C1 segment of cervical spinal cord (tissue), 14 donors: Measurements from ENCODE around the gene LTBP2.

Source experiments
- DNase-seq, 14 donors: peaks; one replicate each; lab custom pipeline; 2025; lab: John Stamatoyannopoulos, UW

The LTBP2 gene

DNA sequence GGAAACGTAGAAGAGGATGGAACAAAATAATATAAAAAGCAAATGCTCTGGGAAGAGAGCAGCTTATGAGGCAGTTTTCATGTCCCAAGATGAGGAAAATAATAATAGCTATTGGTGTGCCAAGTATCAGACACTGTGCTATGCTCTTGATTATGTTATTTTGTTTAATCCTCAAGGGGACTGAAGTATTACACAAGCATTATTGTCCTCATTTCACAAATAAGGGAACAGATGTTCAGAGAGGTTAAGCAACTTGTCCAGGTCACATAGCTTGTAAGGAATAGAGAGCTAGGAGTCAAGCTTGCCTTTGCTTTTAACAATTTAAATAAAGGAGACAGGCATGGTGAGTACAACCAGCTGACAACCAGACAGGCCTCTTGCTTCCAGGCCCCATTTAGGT, 26.9 kb upstream of the LTBP2 start:
- DNase-seq, result no peak

DNA sequence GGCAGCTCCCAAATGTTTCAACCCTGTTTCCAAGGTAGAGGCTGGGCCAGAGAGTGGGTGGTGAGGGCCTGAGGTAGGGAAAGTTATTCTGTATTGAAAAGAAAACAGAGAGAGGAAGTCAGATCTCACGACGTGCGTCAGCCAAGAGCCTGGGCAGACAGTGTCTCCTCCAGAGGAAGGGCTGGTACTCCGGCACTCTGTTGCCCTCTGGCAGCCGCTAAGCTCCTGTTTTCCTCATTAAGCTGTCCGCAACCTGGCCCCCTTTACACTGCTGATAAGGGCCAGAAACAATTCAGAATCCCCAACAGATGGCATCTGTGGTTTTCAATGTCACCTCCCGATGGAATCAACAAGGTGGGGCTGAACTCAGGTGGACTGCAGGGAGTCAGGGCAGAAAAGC, 26.0 kb upstream of the LTBP2 start:
- DNase-seq, result no peak

DNA sequence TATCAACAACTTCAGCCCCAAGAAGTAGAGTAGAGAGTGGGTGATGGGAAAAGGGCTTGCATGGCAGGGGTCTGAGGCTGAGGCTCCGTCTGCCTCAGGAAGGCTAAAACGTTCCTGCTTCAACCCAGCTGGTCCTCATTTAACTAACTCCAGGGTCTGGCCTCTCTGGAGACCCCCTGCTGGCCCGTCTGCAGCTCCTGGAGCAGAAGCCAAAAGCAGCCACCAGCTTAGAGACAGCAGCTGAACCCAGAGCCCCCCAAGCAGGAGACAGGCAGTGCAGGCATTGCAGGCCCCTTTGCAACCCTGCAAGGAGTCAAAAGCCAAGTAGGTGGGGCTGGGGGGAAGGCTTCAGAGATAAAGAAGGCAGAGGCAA, 25.1 kb upstream of the LTBP2 start:
- no peak for DNase-seq

DNA sequence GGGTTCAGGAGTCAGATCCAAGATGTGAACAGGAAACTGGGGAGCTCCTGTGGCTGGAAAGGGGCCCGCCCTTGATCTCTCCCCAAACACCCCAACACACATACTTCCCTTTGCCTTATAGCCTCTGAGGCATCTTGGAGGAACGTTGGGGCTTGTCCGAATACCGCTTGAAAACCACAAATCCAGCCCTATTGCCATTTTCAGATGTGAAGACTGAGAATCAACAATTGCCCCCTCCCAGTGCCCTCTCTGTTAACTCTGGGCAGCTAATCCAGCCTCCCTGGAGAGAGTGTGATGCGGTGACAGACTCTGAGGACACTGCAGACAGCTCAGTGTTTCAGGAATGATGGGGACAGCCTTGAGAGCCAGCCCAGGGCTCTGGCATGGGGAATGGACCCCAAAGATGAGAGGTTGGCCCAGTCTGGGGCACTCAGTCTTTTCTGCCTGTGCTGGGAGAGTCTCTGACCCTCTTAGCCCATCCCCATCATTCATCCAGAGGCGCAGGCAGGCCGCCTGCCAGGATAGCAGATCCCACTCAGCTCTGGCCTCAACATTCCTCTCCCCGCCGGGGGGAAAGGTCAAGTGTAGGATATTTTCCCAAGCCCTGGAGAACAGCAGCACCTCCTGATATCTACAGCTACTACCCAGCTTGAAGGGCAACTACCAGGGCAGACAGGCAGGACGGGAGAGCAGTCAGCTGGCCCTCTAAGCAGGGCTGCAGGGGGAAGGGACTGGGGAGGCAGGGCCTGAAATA, 24.6 kb upstream of the LTBP2 start:
- no peak for DNase-seq

DNA sequence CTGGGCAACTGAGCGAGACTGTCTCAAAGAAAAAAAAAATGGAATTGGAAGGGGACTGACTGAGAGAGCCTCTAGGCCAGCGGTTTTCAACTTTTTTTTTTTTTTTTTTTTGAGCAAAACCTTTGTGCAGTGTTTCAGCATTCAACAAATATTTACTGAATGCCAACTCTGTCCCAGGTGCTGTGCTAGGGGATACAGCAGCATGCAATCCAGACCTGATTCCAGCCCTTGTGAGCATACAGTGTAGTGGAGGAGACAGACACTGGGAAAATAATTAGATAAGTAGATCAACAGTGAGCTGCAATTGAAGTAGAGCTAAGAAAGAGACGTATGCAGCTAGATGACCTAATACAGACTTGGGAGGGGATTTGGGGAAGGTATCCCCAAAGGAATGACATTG, 23.8 kb upstream of the LTBP2 start:
- no peak for DNase-seq

DNA sequence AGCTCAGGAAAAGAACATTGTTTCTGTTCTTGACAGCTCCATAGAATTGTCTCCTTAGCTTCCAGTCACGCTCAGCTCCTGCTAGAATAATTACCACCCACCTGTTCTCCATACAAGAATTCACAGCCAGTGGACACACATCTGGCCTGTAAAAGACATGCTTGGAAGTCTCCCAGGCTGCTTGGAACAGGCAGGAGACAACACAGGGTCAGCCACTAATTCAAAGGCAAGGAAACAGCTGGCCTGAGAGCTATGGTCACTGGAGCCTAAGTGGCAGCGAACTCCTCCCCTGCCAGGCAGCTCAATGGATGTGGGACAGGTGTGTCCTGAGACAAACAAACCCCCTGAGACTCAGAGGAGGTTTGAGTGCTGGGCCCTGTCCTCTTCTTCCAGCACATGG, 22.9 kb upstream of the LTBP2 start:
- DNase-seq, result no peak

DNA sequence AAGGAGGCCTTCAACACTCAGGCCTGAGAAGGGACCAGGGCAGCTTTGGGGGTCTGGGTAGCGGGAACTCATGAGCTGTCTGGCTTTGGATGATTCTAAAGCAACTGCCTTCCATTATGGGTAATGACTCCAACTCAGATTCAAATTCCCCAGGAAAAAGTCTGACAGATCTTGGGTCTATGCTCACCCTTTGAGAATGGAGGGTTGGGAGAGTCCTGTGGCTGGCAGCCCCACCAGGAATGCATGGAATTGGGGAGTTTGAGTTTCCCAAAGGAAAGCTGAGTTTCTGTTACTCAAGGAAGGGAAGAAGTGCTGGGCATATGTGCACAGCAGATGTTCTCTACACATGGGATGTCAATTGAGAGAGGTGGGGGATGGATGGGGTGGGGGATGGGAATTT, 22.4 kb upstream of the LTBP2 start:
- DNase-seq, result no peak

DNA sequence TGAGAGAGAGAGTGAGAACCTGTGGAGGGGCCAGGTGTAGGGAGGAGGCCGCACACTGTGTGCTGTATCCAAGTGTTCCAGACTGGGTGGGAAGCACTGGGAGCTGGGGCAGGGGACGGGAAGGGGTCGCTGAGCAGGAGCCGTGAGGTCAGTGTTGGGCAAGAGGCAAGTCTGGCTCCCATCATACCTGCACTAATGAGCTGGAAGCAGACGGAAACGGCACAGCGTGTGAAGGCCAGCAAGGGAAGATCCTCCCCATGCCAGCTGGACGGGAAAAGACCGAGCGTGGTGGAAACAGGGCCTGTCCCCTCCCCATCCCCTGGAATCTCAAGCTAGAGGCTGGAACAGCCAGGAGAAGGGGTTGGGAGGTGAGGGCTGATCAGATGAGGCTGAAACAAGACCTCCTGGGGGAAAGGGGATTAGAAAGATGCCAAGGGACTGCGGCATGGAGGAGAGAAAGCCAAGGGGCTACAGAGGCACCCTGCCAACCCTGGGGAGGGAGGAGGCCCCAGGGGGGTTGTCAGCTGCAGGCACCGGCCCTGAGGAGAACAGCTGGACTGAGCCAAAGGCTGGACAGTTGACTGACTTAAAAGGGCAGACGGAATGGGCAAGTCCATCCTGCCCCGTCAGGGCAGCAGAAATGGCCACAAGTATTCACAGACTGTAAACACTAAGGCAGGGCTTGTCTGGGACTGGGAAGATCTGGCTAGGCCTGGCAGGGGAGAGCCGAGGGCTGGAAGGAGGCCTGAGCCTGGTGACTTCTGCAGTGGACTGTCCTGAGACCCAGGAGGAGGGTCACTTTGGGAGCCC, 19.0 kb upstream of the LTBP2 start:
- peak in 1 of 14 donors; percentile 6 for DNase-seq

DNA sequence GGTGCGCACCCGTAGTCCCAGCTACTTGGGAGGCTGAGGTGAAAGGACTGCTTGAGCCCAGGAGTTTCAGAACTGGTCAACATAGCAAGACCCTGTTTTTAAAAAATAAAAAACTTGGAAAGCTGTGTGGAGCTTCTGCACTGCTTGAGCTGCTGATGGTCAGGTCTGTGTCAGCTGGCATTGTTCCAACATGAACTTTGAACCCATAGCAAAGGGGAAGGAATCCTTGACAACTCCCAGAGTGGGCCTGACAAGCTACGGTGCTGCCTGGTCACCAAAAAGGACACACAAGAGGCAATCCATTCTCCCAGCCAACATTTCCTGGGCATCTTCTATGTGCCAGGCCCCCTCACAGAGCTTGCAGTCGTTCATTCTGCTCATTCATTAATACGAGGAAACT, 16.4 kb upstream of the LTBP2 start:
- DNase-seq, result no peak

DNA sequence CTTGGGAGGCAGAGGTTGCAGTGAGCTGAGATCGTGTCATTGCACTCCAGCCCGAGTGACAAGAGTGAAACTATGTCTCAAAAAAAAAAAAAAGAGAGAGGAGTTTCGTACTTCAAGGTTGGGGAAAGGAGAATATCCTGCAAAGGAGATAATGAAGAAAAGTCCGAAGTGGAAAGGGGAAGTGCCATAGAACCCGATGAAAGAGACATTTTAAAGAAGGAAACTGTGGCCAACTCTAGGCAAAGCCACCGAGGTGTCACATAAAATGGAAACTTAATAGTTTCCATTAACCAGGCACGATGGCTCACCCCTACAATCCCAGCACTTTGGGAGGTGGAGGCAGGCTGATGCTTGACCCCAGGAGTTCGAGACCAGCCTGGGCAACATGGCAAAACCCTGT, 15.0 kb upstream of the LTBP2 start:
- DNase-seq, result no peak

DNA sequence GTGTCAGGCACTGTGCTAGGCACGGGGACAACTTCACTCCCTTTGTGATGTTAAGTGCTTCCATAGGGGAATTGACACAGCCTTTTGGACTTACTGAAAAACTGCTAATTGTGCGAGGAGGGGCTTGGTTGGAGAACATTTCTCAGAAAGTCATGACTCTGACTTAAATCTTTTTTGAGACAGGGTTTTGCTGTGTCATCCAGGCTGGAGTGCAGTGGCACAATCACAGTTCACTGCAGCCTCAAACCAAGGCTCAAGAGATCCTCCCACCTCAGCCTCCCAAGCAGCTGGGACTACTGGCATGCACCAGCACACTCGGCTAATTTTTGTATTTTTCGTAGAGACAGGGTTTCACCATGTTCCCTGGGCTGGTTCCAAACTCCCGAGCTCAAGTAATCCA, 10.2 kb upstream of the LTBP2 start:
- no peak for DNase-seq

DNA sequence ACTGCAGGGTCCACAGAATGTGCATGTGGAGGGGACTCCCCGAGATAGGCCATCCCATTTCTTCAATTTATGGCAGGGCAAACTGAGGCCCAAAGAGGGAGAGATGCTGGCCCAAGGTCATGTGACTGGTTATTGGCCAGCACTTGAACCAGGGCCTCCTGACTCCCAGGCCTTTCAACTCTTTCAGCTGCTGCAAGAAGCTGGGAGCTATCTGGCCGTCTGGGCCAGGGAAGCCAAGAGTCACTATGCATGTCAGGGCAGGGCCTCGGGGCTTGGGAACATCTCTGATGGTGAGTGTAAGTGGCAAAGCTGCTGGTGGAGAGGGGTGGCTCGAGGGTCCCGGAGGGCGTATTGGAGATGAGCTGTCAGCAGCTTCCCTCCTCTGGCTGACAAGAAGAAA, 9.5 kb upstream of the LTBP2 start:
- DNase-seq, result no peak

DNA sequence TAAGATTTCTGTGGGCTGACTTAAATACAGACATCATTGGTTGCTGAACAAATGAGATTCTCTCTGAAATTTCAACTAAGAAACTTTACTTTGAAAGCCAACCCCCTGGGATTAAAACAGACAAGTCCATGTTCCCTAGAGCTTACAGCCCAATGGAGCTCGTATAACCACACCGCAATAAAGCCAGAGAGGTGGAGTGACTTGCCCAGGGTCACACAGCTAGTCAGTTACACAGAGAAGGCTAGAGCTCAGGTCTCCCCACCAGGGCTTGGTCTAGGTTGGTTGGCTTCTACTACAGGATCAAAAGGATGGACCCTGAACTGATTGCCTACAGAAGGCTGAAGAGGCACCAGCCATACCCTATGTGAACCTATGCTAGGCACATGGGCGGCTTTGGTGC, 8.9 kb upstream of the LTBP2 start:
- no peak for DNase-seq

DNA sequence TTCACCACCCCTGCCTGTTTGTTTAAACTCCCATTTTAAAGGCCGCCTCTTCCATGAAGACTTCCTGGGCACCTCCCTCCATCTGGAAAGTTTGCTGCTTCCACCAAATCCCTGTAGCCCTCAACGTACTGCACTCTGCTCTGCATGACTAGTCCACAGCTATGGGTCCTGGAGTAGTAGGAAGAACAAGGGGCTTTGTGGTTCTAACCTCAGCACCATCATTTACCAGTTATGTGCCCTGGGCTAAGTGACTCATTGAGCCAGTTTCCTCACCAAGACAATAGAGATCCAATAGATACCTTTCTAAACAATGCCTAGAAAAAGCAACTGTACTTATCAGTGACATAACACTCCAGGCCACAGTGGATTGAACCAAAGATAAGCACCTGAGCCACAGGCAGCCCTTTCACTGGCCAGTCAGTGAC, 8.5 kb upstream of the LTBP2 start:
- no peak for DNase-seq

DNA sequence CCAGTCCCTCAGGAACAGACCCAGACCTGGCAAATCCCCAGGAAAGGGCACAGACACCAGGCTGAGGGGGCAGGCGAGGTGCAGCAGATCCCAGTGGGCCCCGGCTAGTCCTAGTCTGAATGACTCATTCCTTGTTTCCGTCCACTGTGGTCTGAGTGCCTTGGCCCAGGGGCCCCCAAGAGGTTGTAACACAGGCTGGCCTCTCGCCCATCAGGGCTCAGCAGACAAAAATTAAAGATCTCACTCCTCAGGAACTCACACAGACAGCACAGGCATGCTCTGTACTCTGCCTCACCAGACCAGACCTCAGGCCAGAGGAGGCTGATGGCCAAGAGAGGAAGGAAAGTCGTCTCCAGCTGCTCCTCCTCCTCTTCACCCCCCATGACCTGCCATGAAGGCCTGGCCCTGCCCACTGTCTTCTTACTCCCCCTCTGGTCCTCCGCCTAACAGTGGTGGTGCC, 7.7 kb upstream of the LTBP2 start:
- peak in 2 of 14 donors; percentile 6 to 19 for DNase-seq

DNA sequence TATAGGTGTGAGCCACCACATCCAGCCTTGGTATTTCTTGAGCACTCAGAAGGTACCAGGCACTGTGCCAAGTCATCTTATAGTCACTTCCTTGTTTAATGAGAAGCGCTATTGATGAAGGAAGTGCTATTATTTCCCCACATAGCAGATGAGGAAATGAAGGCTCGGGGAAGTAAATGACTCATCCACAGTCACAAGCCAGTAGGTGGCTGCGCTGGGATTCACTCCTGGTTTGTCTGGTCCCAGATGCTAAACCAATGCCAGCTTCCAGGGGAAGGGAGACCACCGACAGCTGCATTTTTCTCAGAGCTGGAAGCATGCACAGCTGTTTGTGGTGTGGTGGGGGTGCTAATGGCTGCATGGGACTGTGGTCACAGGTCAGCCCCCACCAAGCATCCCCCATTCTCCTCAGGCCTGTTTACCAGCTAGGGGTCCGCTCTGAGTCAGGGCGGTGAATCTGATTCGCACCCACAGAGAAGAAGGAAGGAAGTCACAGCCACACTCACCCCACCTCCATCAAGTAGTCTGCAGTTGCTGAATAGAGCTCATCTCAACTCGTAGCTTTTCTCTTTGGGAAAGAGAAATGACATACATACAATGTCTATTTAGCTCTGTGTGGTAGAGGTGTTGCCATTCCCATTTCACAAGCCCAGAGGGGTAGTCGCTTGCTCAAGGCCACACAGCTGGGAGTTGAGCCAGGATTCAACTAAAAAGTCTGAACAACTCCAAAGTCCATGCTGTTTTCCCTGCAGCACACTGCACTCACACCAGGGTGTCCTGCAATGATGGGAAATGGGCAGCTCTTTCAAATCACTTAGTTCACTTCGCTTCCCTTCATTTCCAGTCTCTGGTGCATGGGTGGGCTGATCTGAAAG, 6.3 kb upstream of the LTBP2 start:
- DNase-seq, result peak in 2 of 14 donors; percentile 22 to 44

DNA sequence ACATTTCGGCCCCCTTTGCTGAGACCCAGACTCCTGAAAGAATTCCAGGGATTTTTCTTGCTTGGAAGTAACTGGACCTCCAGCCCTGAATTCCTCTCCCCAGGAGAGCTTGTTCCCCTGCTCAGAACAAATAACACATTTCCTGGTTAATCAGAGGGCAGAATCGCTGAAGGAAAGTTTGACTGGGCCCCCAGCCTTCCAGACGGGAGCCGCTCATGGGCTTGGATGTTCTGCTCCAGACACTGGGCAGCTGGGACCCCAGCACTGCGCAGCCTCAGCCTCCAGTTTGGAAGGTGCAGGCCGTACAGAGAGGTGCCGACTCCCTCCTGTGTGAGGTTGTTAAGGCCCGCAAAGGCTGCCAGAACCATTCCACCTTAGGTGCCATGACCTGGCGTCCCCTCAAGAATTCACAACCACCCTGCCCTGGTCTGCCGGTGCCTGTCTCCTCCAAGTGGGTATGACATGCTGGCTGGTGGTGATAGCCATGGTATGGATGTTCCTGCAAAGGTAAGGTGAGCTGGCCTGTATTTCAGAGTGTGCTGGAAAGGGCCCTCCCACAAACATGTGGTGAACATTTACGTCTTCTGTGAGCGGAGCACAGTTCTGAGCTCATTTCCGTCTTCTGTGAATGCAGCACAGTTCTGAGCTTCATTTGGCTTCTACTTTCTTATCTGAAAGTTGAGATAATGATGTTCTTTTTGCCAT, 5.1 kb upstream of the LTBP2 start:
- no peak for DNase-seq

DNA sequence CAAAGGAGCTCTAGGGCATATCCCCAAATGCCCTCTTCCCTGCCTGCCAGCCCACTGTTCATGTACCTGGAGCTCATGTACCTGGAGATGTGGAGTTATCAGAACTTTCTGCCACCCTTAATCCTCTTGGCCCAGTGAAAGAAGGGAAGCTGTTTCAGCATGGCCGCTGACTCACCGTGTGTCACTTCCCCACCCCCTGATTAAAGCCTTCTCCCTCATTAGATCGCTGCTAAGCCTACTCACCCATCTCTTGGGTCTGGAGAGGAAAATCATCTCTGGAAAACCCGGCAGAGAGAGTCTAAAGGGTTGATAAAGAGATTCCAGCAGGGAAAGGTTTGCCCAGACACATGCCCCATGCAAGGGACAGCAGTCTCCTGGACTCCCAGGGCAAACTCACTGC, 4.5 kb upstream of the LTBP2 start:
- peak in 1 of 14 donors; percentile 16 for DNase-seq

DNA sequence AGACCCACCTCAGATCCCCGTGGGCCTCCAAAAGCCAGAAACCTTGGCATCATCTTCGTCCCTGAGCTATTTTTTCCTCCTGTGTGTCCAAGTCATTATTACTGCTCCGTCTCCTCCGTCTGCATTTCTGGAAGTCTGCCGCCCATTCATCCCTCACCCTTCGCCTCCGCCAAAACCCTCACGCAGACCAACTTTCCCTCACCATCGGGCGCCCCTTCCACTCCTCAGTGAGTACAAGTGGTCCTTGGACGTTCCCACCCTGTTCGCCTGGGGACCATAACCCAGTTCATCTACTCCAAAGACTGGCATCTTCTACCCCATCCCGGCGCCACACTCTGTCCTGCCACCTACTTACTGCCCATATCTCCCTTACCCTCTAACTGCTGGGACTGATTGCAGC, 3.7 kb upstream of the LTBP2 start:
- no peak for DNase-seq

DNA sequence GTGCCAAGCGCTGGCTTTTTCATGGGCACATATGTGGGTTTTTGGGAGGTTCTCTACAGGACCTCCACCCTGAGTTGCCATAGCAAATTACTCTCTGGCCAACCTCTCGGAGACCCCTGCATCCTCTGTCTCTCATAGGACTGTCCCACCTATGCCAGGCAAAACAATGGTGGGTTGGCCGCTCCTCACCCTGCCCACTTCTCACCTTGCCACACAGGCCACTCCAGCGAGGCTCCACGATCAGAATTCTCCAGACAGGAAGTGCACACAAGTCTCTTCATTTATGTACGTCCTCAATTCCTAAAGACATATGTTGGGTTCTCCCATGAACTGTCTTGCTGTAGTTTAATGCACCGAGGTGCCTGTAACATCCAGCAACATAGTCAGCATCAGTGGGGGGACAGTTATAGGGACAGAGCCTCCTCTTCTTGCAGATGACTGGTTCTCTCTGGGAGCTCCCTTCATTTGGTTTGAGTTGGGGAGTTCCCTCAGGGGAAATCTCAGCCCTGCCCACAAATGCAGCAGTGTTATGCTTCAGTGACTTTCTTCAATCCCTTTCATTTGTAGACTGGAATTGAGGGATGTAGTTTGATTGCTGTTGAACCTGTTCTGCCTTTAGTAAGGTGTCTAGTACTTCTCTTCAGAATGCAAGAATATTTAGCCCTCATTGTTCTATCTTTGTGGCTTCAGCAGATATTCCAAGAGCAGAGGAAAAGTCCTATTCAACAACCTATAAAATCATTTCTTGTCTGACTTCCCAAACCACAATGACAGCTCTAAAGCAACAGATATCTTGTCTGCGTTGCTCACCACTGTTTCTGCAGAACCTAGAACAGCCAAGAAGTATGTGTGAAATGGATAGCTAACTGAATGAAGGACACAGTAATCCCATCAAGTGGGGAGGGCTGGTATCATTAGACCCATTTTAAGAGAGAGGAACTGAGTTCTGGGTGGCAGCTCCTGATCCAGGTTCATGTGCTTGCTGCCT, 2.8 kb upstream of the LTBP2 start:
- no peak for DNase-seq
